Cardiac muscle cell (in vitro differentiated cells and primary cell): ENCODE data around the gene STX16. TPM values are rescaled to one million over a fixed set of nuclear protein-coding genes. Genes with fewer than 3 reads are reported as not detected.

ENCODE experiments used
- DNase-seq, 2 donors: peaks; one replicate each; pipeline versions ENCODE4 v3.0.0 to v3.0.0-alpha.2; 2010 to 2017; ENCODE audit warnings: low read depth in 1 of 2, low spot score in 1 of 2
- H3K27ac ChIP-seq: fragments of 200-600 bp; sonication (generic); 2 replicates; pipeline ENCODE4 v1.5.1; 2016
- H3K27me3 ChIP-seq: fragments of 200-600 bp; sonication (generic); 2 replicates; pipeline ENCODE4 v1.6.0; 2016; ENCODE audit warnings: control low read depth
- H3K36me3 ChIP-seq: fragments of 200-600 bp; sonication (generic); 2 replicates; pipeline ENCODE4 v1.5.1; 2016; ENCODE audit warnings: control low read depth
- H3K4me1 ChIP-seq: fragments of 200-600 bp; sonication (generic); 2 replicates; pipeline ENCODE4 v1.8.1; 2017; ENCODE audit warnings: low read depth, mild to moderate bottlenecking, mixed run types
- H3K4me3 ChIP-seq: fragments of 200-600 bp; sonication (generic); 2 replicates; pipeline ENCODE4 v1.5.1; 2016; ENCODE audit warnings: mild to moderate bottlenecking
- H3K9me3 ChIP-seq: fragments of 200-600 bp; sonication (generic); 2 replicates; pipeline ENCODE4 v1.5.1; 2017; ENCODE audit warnings: low read depth, mild to moderate bottlenecking, control low read depth
- polyA plus RNA-seq: library from polyadenylated mRNA; unstranded; fragments of >200 nt; fragmentation: Nextera tagmentation; extraction: Ambion mirVana; gene quantifications from 2 replicates; pipeline ENCODE4 v1.2.1, GENCODE V29; 2016
- total RNA-seq: library from RNA; depleted of rRNA; stranded (reverse); fragments of >200 nt; gene quantifications from 2 replicates; pipeline ENCODE4 v1.2.3, GENCODE V29; 2016
- TF ChIP-seq, protein P1 (sequence below): IDR thresholded peaks from 2 replicates; pipeline ENCODE4 v1.5.1; 2012; ENCODE audit warnings: low read depth, mild to moderate bottlenecking, low read length

Gene STX16
- total and polyA plus RNA-seq, 2 experiments from 2014 or later, result 55.5 to 58.1 TPM

DNA sequence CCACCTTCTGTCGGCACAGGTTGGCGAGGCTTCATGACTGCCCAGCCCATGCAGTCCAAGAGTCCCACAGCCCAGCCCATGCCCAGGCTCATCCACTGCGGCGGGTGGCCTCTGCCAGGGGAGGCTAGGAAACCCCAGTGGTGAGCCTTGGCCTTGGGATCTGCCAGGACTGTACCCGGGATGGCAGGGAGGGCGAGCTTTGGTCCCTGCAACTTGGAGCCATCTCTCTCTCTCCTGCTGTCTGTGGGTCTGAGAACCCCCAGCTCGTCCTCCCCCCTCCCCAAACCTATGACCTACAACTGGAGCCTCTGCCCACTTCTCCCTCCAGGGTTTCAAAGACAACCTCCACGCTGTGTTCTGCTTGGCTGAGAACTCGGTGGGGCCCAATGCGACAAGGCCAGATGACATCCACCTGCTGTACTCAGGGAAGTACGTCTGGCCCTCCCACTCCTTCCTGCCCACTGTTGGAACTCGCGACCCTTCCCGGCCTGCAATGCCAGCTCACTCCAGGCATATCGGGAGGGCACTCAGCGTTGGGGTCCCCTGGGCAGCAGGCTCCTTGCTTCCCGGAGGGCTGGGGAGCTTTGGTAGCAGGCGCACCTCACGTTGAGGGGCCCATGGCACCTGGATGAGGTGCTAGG, 61.2 kb downstream of the STX16 start:
- Histone ChIP-seq H3K27ac (no peak overlapping the region), H3K9me3 (no peaks in the 10 kb centered on the region), H3K4me1 (no peaks in the 10 kb centered on the region), H3K4me3 (no peak overlapping the region), H3K36me3 (no peaks in the 10 kb centered on the region), H3K27me3 (no peaks in the 10 kb centered on the region)
- DNase-seq, result no peak
- TF ChIP-seq, protein P1, sequence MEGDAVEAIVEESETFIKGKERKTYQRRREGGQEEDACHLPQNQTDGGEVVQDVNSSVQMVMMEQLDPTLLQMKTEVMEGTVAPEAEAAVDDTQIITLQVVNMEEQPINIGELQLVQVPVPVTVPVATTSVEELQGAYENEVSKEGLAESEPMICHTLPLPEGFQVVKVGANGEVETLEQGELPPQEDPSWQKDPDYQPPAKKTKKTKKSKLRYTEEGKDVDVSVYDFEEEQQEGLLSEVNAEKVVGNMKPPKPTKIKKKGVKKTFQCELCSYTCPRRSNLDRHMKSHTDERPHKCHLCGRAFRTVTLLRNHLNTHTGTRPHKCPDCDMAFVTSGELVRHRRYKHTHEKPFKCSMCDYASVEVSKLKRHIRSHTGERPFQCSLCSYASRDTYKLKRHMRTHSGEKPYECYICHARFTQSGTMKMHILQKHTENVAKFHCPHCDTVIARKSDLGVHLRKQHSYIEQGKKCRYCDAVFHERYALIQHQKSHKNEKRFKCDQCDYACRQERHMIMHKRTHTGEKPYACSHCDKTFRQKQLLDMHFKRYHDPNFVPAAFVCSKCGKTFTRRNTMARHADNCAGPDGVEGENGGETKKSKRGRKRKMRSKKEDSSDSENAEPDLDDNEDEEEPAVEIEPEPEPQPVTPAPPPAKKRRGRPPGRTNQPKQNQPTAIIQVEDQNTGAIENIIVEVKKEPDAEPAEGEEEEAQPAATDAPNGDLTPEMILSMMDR, result no peak

DNA sequence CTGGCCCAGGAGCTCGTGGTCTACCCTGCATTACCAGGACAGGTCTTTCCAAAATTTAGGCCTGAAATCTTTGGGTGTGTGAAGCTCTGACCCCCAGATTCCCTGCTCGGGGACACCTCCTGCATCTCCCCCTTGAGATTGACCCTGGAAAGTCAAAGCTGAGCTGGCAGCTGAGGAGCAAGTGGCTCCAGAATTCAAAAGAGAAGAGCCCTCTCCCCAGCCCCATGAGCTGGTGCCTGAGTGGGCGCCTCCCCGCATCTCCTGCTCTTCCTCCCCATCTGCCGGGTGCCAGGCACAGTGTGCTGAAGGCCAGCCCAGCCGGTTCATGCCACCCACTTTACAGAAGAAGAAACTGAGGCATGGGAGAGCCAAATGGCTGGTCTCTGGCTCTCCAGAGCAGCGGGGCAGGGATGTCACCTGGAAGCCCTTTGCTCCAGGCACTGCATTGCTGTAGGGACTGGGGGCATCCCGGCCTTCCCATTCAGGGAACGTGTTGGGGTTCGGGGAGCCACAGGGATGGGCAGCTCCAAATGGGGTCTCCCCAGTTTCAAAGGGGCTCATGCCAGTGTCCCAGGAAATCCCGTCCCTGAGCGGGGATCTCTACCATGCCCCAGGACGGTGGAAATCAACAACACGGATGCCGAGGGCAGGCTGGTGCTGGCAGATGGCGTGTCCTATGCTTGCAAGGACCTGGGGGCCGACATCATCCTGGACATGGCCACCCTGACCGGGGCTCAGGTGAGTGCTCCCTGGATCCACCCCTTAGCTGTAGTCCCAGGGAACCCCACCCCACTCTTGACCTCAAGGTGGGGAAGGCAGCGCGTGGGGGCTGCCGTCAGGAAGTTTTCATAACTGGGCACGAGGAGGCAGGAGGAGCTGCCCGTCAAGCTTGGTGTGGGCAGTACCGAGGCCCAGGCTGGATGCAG, 62.0 kb downstream of the STX16 start:
- H3K9me3 ChIP-seq, result no peaks in the 10 kb centered on the region
- no peaks in the 10 kb centered on the region for H3K27me3 ChIP-seq
- H3K36me3 ChIP-seq, result no peaks in the 10 kb centered on the region
- H3K27ac ChIP-seq, result no peak overlapping the region
- DNase-seq, result no peak
- TF ChIP-seq, protein P1, result no peak
- H3K4me1 ChIP-seq, result no peaks in the 10 kb centered on the region
- H3K4me3 ChIP-seq, result no peak overlapping the region

DNA sequence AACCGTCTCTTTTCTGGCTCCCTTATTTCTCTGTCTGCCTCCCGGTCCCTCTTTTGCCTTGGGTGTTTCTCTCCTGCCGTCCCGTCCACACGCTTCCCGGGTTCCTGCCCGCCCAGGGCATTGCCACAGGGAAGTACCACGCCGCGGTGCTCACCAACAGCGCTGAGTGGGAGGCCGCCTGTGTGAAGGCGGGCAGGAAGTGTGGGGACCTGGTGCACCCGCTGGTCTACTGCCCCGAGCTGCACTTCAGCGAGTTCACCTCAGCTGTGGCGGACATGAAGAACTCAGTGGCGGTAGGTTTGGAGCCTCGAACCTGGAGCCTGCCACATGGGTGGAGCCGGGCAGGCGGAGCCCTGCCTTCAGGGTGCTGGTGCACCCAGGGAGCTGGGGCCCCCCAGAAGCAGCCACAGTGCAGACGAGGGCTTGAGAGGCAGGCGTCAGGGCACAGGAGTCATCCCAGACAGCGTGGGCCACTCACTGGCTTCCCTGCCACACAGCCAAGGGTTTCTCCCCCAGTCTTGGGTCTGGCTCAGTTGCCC, 62.8 kb downstream of the STX16 start:
- no peak overlapping the region for H3K4me3 ChIP-seq
- no peaks in the 10 kb centered on the region for H3K36me3 ChIP-seq
- no peak overlapping the region for H3K27ac ChIP-seq
- no peak for DNase-seq
- no peaks in the 10 kb centered on the region for H3K9me3 ChIP-seq
- no peaks in the 10 kb centered on the region for H3K27me3 ChIP-seq
- H3K4me1 ChIP-seq, result no peaks in the 10 kb centered on the region
- TF ChIP-seq, protein P1, result no peak

DNA sequence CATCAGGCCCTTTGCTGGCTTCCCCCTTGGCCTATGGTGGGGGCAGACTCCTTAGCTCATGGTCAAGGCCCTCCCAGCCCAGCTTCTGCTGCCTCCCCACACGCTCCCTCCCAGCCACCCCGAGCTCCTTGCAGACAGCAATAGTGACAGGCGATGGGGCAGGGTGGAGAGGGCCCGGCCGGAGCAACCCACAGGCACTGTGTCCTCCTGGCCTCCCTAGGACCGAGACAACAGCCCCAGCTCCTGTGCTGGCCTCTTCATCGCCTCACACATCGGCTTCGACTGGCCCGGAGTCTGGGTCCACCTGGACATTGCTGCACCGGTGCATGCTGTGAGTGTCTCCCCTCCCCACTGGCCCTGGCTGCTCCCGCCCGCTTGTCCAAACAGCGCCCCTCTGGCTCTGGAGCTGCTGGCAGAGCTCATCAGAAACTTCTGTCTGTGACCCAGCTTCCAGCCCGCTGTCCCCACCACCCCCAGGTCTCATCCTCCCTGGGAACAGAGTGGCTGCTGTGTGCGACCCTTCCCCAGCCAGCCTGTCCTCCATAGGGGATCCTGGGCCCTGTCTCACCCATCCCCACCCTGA, 63.3 kb downstream of the STX16 start:
- Histone ChIP-seq H3K36me3 (no peaks in the 10 kb centered on the region), H3K27me3 (no peaks in the 10 kb centered on the region), H3K9me3 (no peaks in the 10 kb centered on the region), H3K4me3 (no peak overlapping the region), H3K27ac (no peak overlapping the region), H3K4me1 (no peaks in the 10 kb centered on the region)
- DNase-seq, result no peak
- TF ChIP-seq, protein P1, result no peak

DNA sequence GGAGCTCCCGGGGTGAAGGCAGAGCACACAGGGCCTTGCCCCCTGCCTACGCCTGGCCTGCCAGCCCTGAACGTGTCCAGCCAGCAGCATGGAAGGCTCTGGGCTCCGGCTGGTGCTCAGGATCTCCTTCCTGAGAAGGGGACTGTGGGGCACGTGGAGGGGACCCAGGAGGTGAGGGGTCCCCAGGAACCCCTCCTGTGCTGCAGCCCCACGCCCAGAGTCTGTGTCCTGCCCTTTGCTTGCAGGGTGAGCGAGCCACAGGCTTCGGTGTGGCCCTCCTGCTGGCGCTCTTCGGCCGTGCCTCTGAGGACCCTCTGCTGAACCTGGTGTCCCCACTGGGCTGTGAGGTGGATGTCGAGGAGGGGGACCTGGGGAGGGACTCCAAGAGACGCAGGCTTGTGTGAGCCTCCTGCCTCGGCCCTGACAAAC, 63.9 kb downstream of the STX16 start:
- TF ChIP-seq, protein P1, result no peak
- H3K9me3 ChIP-seq, result no peaks in the 10 kb centered on the region
- H3K27me3 ChIP-seq, result no peaks in the 10 kb centered on the region
- H3K4me1 ChIP-seq, result no peaks in the 10 kb centered on the region
- no peak for DNase-seq
- no peak overlapping the region for H3K27ac ChIP-seq
- H3K4me3 ChIP-seq, result no peak overlapping the region
- no peaks in the 10 kb centered on the region for H3K36me3 ChIP-seq
